Colonic mucosa (tissue), 4 donors: ENCODE results near the gene CFAP45. TPM values are rescaled to one million over a fixed set of nuclear protein-coding genes. Genes with fewer than 3 reads are reported as not detected.

Experiments
- DNase-seq: peaks from one replicate; pipeline ENCODE4 v3.0.0-alpha.2; 2020
- H3K27ac ChIP-seq: fragments of 200-600 bp; one replicate; pipeline ENCODE4 v1.8.0; 2021
- H3K27me3 ChIP-seq: fragments of 200-600 bp; one replicate; pipeline ENCODE4 v1.8.0; 2021
- H3K36me3 ChIP-seq: fragments of 200-600 bp; one replicate; pipeline ENCODE4 v1.8.0; 2021
- H3K4me1 ChIP-seq: fragments of 200-600 bp; one replicate; pipeline ENCODE4 v1.8.0; 2021; ENCODE audit warnings: mild to moderate bottlenecking
- H3K4me3 ChIP-seq: fragments of 200-600 bp; one replicate; pipeline ENCODE4 v1.8.0; 2021
- H3K9ac ChIP-seq, 2 donors: one replicate each; pipeline ENCODE4 v1.7.0; 2013; ENCODE audit warnings: control low read depth in 2 of 2, low read depth in 2 of 2, low read length in 2 of 2
- H3K9me3 ChIP-seq: fragments of 200-600 bp; one replicate; pipeline ENCODE4 v1.8.0; 2021
- intact Hi-C: fragments of 100-400 bp; cut with DNase I; formaldehyde crosslinking; loops from one replicate; pipeline ENCODE4 v1.14.1; 2022
- total RNA-seq, 2 donors: library from RNA; stranded (reverse); fragmentation: NEBNext Ultra II Directional in 1 of 2; extraction: Animal tissue kit (Norgen Biotek cat#: 25700) in 1 of 2; gene quantifications; one replicate each; pipeline ENCODE4 v1.2.1, GENCODE V29; 2021
- TF ChIP-seq, protein P1 (sequence below): fragments of 200-600 bp; IDR thresholded peaks from one replicate; pipeline ENCODE4 v1.8.0; 2022; ENCODE audit warnings: antibody characterized with exemption, mild to moderate bottlenecking
- donor health status: healthy.
- donor health status: DM: no; HTN: no; CAD: no.
- donor health status: DM: no; HTN: no; CAD: no.

The CFAP45 gene
- total RNA-seq, 2 donors from 2014 or later: 0.30 TPM; not detected in 1

DNA sequence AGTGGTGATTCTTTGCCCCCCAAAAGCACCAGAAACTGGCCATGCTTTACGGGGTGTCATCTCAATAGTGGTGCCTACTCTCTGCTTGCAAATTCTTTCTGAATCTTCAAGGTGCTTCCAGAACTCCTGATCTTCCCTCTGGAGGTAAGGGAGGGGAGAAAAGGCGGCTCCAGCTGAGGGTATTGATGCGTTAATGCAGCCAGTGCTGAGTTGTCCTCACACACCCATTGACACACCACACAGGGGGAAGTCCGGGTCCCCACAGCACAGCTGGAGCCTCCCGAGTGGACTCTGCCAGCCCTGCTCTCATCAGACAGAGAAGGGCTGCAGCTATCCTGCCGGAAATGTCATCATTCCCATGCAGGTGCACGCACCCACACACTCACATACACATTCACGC lies 38.7 kb downstream of the CFAP45 start:
- no peak overlapping the region for H3K27ac ChIP-seq
- no peaks in the 10 kb centered on the region for H3K27me3 ChIP-seq
- no peak overlapping the region for H3K9ac ChIP-seq
- no peaks in the 10 kb centered on the region for H3K4me1 ChIP-seq
- no peaks in the 10 kb centered on the region for H3K36me3 ChIP-seq
- no peak for DNase-seq
- intact Hi-C loops: no loop called here
- H3K4me3 ChIP-seq: no peak overlapping the region
- no peaks in the 10 kb centered on the region for H3K9me3 ChIP-seq
- TF ChIP-seq, protein P1, sequence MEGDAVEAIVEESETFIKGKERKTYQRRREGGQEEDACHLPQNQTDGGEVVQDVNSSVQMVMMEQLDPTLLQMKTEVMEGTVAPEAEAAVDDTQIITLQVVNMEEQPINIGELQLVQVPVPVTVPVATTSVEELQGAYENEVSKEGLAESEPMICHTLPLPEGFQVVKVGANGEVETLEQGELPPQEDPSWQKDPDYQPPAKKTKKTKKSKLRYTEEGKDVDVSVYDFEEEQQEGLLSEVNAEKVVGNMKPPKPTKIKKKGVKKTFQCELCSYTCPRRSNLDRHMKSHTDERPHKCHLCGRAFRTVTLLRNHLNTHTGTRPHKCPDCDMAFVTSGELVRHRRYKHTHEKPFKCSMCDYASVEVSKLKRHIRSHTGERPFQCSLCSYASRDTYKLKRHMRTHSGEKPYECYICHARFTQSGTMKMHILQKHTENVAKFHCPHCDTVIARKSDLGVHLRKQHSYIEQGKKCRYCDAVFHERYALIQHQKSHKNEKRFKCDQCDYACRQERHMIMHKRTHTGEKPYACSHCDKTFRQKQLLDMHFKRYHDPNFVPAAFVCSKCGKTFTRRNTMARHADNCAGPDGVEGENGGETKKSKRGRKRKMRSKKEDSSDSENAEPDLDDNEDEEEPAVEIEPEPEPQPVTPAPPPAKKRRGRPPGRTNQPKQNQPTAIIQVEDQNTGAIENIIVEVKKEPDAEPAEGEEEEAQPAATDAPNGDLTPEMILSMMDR: no peak

DNA sequence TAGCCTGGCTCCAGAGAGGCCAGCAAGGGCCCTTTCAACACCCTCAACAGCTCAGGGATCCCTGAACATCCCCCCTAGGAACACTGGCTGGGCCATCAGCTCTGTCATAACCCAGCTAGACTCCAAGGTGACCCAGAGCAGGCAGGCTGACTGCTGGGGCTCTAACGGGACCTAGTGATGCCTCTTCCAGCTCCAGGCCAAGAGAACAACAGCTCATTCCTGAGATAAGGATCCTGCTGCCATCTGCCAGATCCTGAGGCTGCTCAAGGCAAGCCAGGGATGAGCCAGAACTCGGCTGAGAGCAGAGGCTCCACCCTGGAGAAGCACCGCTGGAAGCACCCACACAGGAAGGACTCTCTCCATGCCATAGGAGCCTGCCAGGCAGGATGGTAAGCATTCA lies 39.5 kb downstream of the CFAP45 start:
- H3K27me3 ChIP-seq: no peaks in the 10 kb centered on the region
- H3K4me1 ChIP-seq: no peaks in the 10 kb centered on the region
- no peak for DNase-seq
- H3K4me3 ChIP-seq: no peak overlapping the region
- TF ChIP-seq, protein P1: no peak
- H3K9ac ChIP-seq: no peak overlapping the region
- H3K36me3 ChIP-seq: no peaks in the 10 kb centered on the region
- no peaks in the 10 kb centered on the region for H3K9me3 ChIP-seq
- H3K27ac ChIP-seq: no peak overlapping the region
- intact Hi-C loops: no loop called here

DNA sequence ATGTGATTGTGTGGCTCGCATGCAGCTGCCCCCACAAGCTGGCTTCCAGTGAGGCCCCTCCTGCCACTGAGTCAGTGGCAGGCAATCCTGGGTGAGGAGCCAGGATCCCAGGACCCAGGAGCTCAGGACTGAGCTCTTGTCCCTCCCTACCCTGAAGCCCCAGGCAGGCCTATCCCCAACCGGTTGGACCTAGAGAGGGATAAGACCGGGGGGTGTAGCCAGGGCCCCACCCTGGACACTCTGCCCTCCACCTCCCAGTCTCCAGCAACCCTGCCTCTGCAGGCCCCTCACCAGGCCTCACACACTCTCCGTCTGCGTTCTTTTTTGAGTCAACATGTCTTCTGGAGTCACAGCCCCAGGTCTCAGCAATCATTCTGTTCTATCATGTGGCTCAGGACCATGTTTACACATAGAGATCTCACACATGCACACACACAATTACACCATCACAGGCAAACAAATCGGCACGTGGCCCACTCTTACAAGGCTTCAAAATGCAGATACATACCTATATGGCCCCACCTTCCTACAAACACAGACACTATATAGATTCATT lies 40.1 kb downstream of the CFAP45 start:
- no peaks in the 10 kb centered on the region for H3K27me3 ChIP-seq
- H3K4me3 ChIP-seq: no peak overlapping the region
- no peak overlapping the region for H3K27ac ChIP-seq
- no peaks in the 10 kb centered on the region for H3K9me3 ChIP-seq
- intact Hi-C loops: no loop called here
- no peak overlapping the region for H3K9ac ChIP-seq
- TF ChIP-seq, protein P1: no peak
- H3K36me3 ChIP-seq: no peaks in the 10 kb centered on the region
- no peak for DNase-seq
- no peaks in the 10 kb centered on the region for H3K4me1 ChIP-seq

DNA sequence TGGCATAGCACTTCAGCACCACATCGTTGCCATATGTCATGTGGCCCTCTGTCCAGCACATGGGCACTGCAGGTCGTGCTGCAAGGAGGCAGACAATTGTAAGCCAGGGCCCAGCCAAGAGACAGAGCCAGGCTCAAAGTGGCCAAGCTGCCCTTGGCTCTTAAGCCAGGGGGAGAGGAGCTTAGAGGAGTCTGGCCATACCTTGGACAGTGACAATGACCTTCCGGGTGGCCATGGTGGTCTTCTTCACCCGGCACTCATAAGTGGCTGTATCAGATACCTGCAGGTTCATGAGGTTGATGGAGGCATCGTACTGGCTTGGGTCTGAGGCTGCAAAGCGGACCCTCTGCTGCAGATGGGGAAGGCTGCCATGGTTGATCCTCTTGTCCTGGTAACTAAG lies 42.1 kb downstream of the CFAP45 start:
- H3K36me3 ChIP-seq: no peaks in the 10 kb centered on the region
- H3K4me3 ChIP-seq: no peak overlapping the region
- TF ChIP-seq, protein P1: no peak
- no peaks in the 10 kb centered on the region for H3K4me1 ChIP-seq
- no peaks in the 10 kb centered on the region for H3K27me3 ChIP-seq
- H3K9me3 ChIP-seq: no peaks in the 10 kb centered on the region
- no peak overlapping the region for H3K27ac ChIP-seq
- DNase-seq: no peak
- intact Hi-C loops: no loop called here
- no peak overlapping the region for H3K9ac ChIP-seq

DNA sequence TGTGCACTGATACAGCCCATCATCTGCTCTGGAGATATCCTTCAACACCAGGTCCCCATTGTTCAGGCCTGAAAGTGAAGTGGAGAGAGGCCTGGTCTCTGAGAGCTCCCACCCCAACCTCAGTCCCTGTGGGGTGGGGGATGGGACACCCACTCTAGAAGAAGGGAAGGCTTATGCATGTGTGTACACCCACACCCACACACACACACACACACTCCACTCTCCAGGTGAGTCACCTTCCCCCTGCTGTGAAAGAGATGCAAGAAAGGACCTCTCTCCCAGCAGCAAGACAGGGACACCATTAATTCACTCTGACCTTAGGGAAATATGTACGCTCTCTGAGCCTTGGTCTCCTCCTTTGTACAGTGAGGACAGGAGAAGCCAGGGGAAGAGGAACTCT lies 43.4 kb downstream of the CFAP45 start:
- H3K4me1 ChIP-seq: no peaks in the 10 kb centered on the region
- no peak for DNase-seq
- no peaks in the 10 kb centered on the region for H3K27me3 ChIP-seq
- H3K9me3 ChIP-seq: no peaks in the 10 kb centered on the region
- TF ChIP-seq, protein P1: no peak
- intact Hi-C loops: no loop called here
- no peaks in the 10 kb centered on the region for H3K36me3 ChIP-seq
- H3K27ac ChIP-seq: no peak overlapping the region
- no peak overlapping the region for H3K4me3 ChIP-seq
- no peak overlapping the region for H3K9ac ChIP-seq
